Adipocyte (in vitro differentiated cells): ENCODE results near the gene IRAK3.
"Not testable (repeated sequence)": the region's sequence is repeated elsewhere in the genome, so short reads cannot be mapped to it uniquely, and the experiment has no call there.

Source experiments
- DNase-seq: peaks from one replicate; pipeline ENCODE4 v3.0.0-alpha.2; 2015; ENCODE audit warnings: low read depth
- H3K27me3 ChIP-seq: replicated peaks from 2 replicates; pipeline ENCODE4 v1.7.0; 2013; ENCODE audit warnings: mild to moderate bottlenecking, low read length, moderate library complexity; ENCODE audit not compliant: control insufficient read depth, insufficient read depth
- H3K36me3 ChIP-seq: 2 replicates; pipeline ENCODE4 v1.7.0; 2013; ENCODE audit warnings: low read length, mild to moderate bottlenecking, moderate library complexity; ENCODE audit not compliant: control insufficient read depth, insufficient read depth, severe bottlenecking
- H3K4me1 ChIP-seq: 2 replicates; pipeline ENCODE4 v1.7.0; 2013; ENCODE audit warnings: mild to moderate bottlenecking, low read length, moderate library complexity; ENCODE audit not compliant: control insufficient read depth, insufficient read depth
- H3K4me3 ChIP-seq: 2 replicates; pipeline ENCODE4 v1.7.0; 2013; ENCODE audit warnings: mild to moderate bottlenecking, low read length, moderate library complexity
- H3K9ac ChIP-seq: 2 replicates; pipeline ENCODE4 v1.7.0; 2013; ENCODE audit warnings: mild to moderate bottlenecking, low read length, moderate library complexity
- H3K9me3 ChIP-seq: 2 replicates; pipeline ENCODE4 v1.7.0; 2013; ENCODE audit warnings: mild to moderate bottlenecking, low read length, moderate library complexity; ENCODE audit not compliant: control insufficient read depth

Gene IRAK3

GRCh38 chr12:66174391-66175325, 14.4 kb upstream of the IRAK3 start:
- not testable (repeated sequence) for H3K9ac ChIP-seq, DNase-seq, H3K27me3 ChIP-seq, H3K36me3 ChIP-seq, H3K9me3 ChIP-seq, H3K4me3 ChIP-seq
- H3K4me1 ChIP-seq = peaks cover 18% of the 10 kb centered on the region

GRCh38 chr12:66176105-66176900, 12.7 kb upstream of the IRAK3 start:
- Histone ChIP-seq H3K4me3 (peak overlapping the region; percentile 56), H3K36me3 (no peaks in the 10 kb centered on the region), H3K9me3 (no peaks in the 10 kb centered on the region), H3K27me3 (no peaks in the 10 kb centered on the region), H3K4me1 (peaks cover 18% of the 10 kb centered on the region), H3K9ac (peak overlapping the region; percentile 70)
- DNase-seq = peak; percentile 35

GRCh38 chr12:66182956-66183355, 6.1 kb upstream of the IRAK3 start:
- no peaks in the 10 kb centered on the region for H3K36me3 ChIP-seq
- no peak overlapping the region for H3K4me3 ChIP-seq
- H3K4me1 ChIP-seq = no peaks in the 10 kb centered on the region
- no peaks in the 10 kb centered on the region for H3K27me3 ChIP-seq
- H3K9me3 ChIP-seq = no peaks in the 10 kb centered on the region
- DNase-seq = no peak
- H3K9ac ChIP-seq = no peak overlapping the region

- not testable (repeated sequence) for H3K4me1 ChIP-seq, H3K9ac ChIP-seq, H3K4me3 ChIP-seq, H3K36me3 ChIP-seq, H3K9me3 ChIP-seq, H3K27me3 ChIP-seq, DNase-seq
Observed at GRCh38 chr12:66184822-66185221, 4.2 kb upstream of the IRAK3 start.

- Histone ChIP-seq H3K4me1 (peaks cover 26% of the 10 kb centered on the region), H3K27me3 (no peaks in the 10 kb centered on the region), H3K4me3 (no peak overlapping the region), H3K9ac (no peak overlapping the region), H3K9me3 (no peaks in the 10 kb centered on the region), H3K36me3 (no peaks in the 10 kb centered on the region)
- DNase-seq = no peak
Observed at GRCh38 chr12:66187036-66187435, 2.0 kb upstream of the IRAK3 start.

- no peaks in the 10 kb centered on the region for H3K27me3 ChIP-seq
Observed at GRCh38 chr12:66187821-66188220, 1.2 kb upstream of the IRAK3 start.

GRCh38 chr12:66189486-66189843, 451 bp downstream of the IRAK3 start:
- no peak for DNase-seq

More at GRCh38 chr12:66187821-66188220, 1.2 kb upstream of the IRAK3 start:
- Histone ChIP-seq H3K9me3 (no peaks in the 10 kb centered on the region), H3K9ac (no peak overlapping the region), H3K4me1 (peaks cover 26% of the 10 kb centered on the region), H3K4me3 (no peak overlapping the region), H3K36me3 (no peaks in the 10 kb centered on the region)
- DNase-seq = no peak

GRCh38 chr12:66189889-66190288, 875 bp downstream of the IRAK3 start:
- H3K36me3 ChIP-seq = peaks cover 12% of the 10 kb centered on the region
- H3K9ac ChIP-seq = peak overlapping the region; percentile 90
- peaks cover 26% of the 10 kb centered on the region for H3K4me1 ChIP-seq
- no peak for DNase-seq
- no peaks in the 10 kb centered on the region for H3K9me3 ChIP-seq
- H3K27me3 ChIP-seq = no peaks in the 10 kb centered on the region
- peak overlapping the region; percentile 90 for H3K4me3 ChIP-seq

More at GRCh38 chr12:66189486-66189843, 451 bp downstream of the IRAK3 start:
- H3K9me3 ChIP-seq = no peaks in the 10 kb centered on the region
- H3K9ac ChIP-seq = peak overlapping the region; percentile 90
- peaks cover 26% of the 10 kb centered on the region for H3K4me1 ChIP-seq
- no peaks in the 10 kb centered on the region for H3K27me3 ChIP-seq
- H3K4me3 ChIP-seq = peak overlapping the region; percentile 90
- peaks cover 10% of the 10 kb centered on the region for H3K36me3 ChIP-seq

- Histone ChIP-seq H3K27me3 (no peaks in the 10 kb centered on the region), H3K9me3 (no peaks in the 10 kb centered on the region), H3K4me3 (peak overlapping the region; percentile 90), H3K36me3 (peaks cover 19% of the 10 kb centered on the region), H3K9ac (peak overlapping the region; percentile 90), H3K4me1 (peaks cover 26% of the 10 kb centered on the region)
- DNase-seq = no peak
Observed at GRCh38 chr12:66190519-66191370, 1.7 kb downstream of the IRAK3 start.

GRCh38 chr12:66191547-66192126, 2.6 kb downstream of the IRAK3 start:
- Histone ChIP-seq H3K36me3 (peaks cover 19% of the 10 kb centered on the region), H3K9ac (no peak overlapping the region), H3K4me3 (peak overlapping the region; percentile 90), H3K4me1 (peaks cover 26% of the 10 kb centered on the region), H3K27me3 (no peaks in the 10 kb centered on the region), H3K9me3 (no peaks in the 10 kb centered on the region)
- no peak for DNase-seq
